Esophagus squamous epithelium (tissue), 5 donors: ENCODE results near the gene ICA1L. TPM values are rescaled to one million over a fixed set of nuclear protein-coding genes. Genes with fewer than 3 reads are reported as not detected.

Experiments
- DNase-seq: peaks from one replicate; lab custom pipeline; 2025; lab: John Stamatoyannopoulos, UW
- H3K27ac ChIP-seq, 4 donors: fragments of 200-600 bp; sonication (generic); one replicate each; pipeline ENCODE4 v1.5.1; 2016 to 2019; ENCODE audit warnings: mild to moderate bottlenecking in 1 of 4
- H3K27me3 ChIP-seq, 4 donors: fragments of 200-600 bp; sonication (generic); 1 replicate in 3 of 4; 2 replicates in 1 of 4; pipeline versions ENCODE4 v1.5.1 to v1.6.0; 2017 to 2021; ENCODE audit warnings: antibody characterized with exemption in 1 of 4
- H3K36me3 ChIP-seq, 3 donors: fragments of 200-600 bp; sonication (generic); one replicate each; pipeline ENCODE4 v1.5.1; 2016 to 2019
- H3K4me1 ChIP-seq, 3 donors: fragments of 200-600 bp; sonication (generic); one replicate each; pipeline ENCODE4 v1.5.1; 2017 to 2019
- H3K4me3 ChIP-seq, 4 donors: fragments of 200-600 bp; sonication (generic); 1 replicate in 3 of 4; 2 replicates in 1 of 4; pipeline ENCODE4 v1.5.1; 2016 to 2019; ENCODE audit warnings: mild to moderate bottlenecking in 2 of 4, moderate library complexity in 1 of 4
- H3K9me3 ChIP-seq, 3 donors: fragments of 200-600 bp; sonication (generic); one replicate each; pipeline ENCODE4 v1.5.1; 2016 to 2019
- POLR2A ChIP-seq, 4 donors: fragments of 450-650 bp; IDR thresholded peaks; one replicate each; pipeline ENCODE4 v1.6.1; 2017; ENCODE audit warnings: antibody characterized with exemption in 4 of 4, mild to moderate bottlenecking in 4 of 4, moderate library complexity in 3 of 4
- WGBS, 2 donors: methylation state at CpG; one replicate each; pipeline ENCODE4 v1.1.5; 2018; 5-methylcytosine and 5-hydroxymethylcytosine counted together
- intact Hi-C: fragments of 100-400 bp; cut with DNase I; formaldehyde crosslinking; loops from one replicate; pipeline ENCODE4 v1.15.0; 2022
- total RNA-seq, 4 donors: library from RNA; depleted of rRNA; stranded (reverse); fragments of >200 nt; gene quantifications; one replicate each; pipeline ENCODE4 v1.1.0, GENCODE V29; 2016
- TF ChIP-seq, protein P1 (sequence below), 6 experiments: fragments of 450-650 bp in 4 of 6; fragments of 200-600 bp in 2 of 6; sonication (generic) in 2 of 6; IDR thresholded peaks; one replicate each; pipeline ENCODE4 v1.5.1; 2016 to 2019; ENCODE audit warnings: antibody characterized with exemption in 6 of 6, mild to moderate bottlenecking in 4 of 6, moderate library complexity in 4 of 6
- donor health status: DM: yes; HTN: yes; CAD: no.

ICA1L gene
- total RNA-seq, 4 donors from 2014 or later = 0.53 to 8.0 (median 0.79) TPM

DNA sequence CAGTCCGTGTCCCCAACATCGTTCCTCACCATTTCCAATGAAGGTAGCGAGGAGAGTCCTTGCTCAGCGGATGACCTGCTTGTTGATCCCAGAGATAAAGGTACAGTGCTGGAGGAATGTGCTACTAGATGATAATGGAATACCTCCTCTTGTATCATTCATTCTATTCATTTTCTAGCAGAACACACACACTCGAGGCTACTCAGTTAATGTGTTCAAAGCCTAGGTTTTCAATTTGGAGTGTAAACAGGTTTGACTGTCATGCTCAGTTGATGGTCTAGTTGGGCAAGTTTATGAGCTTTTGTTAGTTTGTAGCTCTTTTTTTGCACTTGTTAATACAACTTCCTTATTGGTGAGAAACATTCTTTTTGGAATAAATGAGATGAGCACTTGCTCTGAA lies 114.2 kb downstream of the ICA1L start:
- intact Hi-C loops = no loop called here
- Histone ChIP-seq H3K4me3 (no peak overlapping the region), H3K36me3 (peaks cover 0 to 33% (median 0%) of the 10 kb centered on the region in 3 donors), H3K27me3 (no peaks in the 10 kb centered on the region), H3K9me3 (no peaks in the 10 kb centered on the region), H3K4me1 (peaks cover 0 to 27% (median 0%) of the 10 kb centered on the region in 3 donors), H3K27ac (peak overlapping the region in 3 of 4 donors; percentile 21 to 78 (median 72))
- DNase-seq = no peak
- no peak for TF ChIP-seq POLR2A (IDR thresholded peaks at IDR 0.05)
- TF ChIP-seq, protein P1, sequence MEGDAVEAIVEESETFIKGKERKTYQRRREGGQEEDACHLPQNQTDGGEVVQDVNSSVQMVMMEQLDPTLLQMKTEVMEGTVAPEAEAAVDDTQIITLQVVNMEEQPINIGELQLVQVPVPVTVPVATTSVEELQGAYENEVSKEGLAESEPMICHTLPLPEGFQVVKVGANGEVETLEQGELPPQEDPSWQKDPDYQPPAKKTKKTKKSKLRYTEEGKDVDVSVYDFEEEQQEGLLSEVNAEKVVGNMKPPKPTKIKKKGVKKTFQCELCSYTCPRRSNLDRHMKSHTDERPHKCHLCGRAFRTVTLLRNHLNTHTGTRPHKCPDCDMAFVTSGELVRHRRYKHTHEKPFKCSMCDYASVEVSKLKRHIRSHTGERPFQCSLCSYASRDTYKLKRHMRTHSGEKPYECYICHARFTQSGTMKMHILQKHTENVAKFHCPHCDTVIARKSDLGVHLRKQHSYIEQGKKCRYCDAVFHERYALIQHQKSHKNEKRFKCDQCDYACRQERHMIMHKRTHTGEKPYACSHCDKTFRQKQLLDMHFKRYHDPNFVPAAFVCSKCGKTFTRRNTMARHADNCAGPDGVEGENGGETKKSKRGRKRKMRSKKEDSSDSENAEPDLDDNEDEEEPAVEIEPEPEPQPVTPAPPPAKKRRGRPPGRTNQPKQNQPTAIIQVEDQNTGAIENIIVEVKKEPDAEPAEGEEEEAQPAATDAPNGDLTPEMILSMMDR (IDR thresholded peaks at IDR 0.05) = no peak
- WGBS, 2 donors = 84 to 87% methylated on average over 5 of the region's 5 CpGs

DNA sequence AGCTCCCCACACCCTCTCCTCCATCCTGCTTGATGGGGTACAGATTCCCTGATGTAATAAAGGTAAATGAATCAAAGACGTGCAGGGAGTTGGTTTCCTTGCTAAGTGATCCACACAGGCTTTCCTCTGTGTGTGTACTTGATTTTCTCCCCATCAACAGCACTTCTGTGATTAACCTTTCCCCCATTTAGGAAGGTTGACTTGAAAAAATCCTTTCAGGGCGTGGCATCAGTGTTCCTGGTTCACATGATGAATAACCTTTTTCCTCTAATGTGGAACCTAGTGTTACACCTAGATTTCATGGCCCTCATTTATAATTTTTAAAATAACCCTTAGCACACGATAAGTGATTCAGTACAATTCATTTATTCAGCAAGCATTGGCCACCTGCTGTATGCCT lies 115.0 kb downstream of the ICA1L start:
- Histone ChIP-seq H3K4me3 (no peak overlapping the region), H3K4me1 (peaks cover 0 to 27% (median 0%) of the 10 kb centered on the region in 3 donors), H3K9me3 (no peaks in the 10 kb centered on the region), H3K36me3 (peaks cover 0 to 33% (median 0%) of the 10 kb centered on the region in 3 donors), H3K27ac (peak overlapping the region in 3 of 4 donors; percentile 21 to 78 (median 72)), H3K27me3 (no peaks in the 10 kb centered on the region)
- intact Hi-C loops = no loop called here
- TF ChIP-seq POLR2A (IDR thresholded peaks at IDR 0.05) = no peak
- TF ChIP-seq, protein P1 (IDR thresholded peaks at IDR 0.05) = no peak
- 83 to 87% methylated on average over 3 of the region's 3 CpGs for WGBS, 2 donors
- no peak for DNase-seq

DNA sequence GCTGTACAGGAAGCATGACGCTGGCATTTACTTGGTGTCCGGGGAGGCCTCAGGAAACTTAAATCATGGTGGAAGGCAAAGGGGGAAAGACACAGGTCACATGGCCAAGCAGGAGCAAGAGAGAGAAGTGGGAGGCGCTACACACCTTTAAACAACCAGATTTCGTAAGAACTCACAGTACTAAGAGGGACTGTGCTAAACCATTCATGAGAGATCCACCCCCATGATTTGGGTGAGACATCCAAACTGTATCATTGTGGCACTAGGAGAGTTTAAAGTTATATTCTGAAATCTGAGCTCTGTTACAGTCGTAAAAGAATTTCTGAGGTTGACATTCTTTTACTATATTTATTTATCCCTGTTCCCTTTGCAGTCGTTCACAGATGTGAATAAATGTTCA lies 116.6 kb downstream of the ICA1L start:
- DNase-seq = no peak
- intact Hi-C loops = no loop called here
- TF ChIP-seq, protein P1 (IDR thresholded peaks at IDR 0.05) = no peak
- TF ChIP-seq POLR2A (IDR thresholded peaks at IDR 0.05) = no peak

DNA sequence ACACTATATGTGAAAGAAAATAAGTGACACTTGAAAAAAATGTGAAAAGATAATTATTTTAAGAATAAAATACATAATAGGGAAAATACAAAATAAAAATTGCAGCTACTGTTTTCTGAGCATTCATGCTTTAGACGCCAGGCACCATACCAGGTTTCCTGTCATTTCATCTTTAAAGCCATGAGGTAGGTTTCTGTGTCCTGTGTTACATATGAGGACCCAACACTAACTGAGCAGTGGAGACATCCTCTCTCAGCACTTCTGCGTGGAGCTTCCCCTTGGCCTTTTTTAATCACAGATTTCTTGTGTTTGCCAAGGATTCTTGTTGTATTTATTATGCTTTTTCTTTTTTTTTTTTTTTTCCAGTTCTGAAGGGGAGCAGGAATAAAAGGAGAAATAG lies 119.5 kb downstream of the ICA1L start:
- intact Hi-C loops = no loop called here
- TF ChIP-seq, protein P1 (IDR thresholded peaks at IDR 0.05) = no peak
- no peak for TF ChIP-seq POLR2A (IDR thresholded peaks at IDR 0.05)
- Histone ChIP-seq H3K27ac (no peak overlapping the region), H3K36me3 (peaks cover 0 to 6% (median 0%) of the 10 kb centered on the region in 3 donors), H3K27me3 (no peaks in the 10 kb centered on the region), H3K4me3 (no peak overlapping the region), H3K9me3 (no peaks in the 10 kb centered on the region), H3K4me1 (peaks cover 0 to 11% (median 0%) of the 10 kb centered on the region in 3 donors)
- WGBS, 2 donors = 75% methylated on average over 2 of the region's 2 CpGs
- no peak for DNase-seq

More for the DNA sequence above, 116.6 kb downstream of the ICA1L start:
- peak overlapping the region in 2 of 4 donors; percentile 72 to 78 for H3K27ac ChIP-seq
- WGBS, 2 donors = 80 to 89% methylated on average over 6 of the region's 6 CpGs
- H3K36me3 ChIP-seq = peaks cover 0 to 21% (median 0%) of the 10 kb centered on the region in 3 donors
- no peaks in the 10 kb centered on the region for H3K9me3 ChIP-seq
- peaks cover 0 to 27% (median 0%) of the 10 kb centered on the region in 3 donors for H3K4me1 ChIP-seq
- H3K4me3 ChIP-seq = no peak overlapping the region
- H3K27me3 ChIP-seq = no peaks in the 10 kb centered on the region

DNA sequence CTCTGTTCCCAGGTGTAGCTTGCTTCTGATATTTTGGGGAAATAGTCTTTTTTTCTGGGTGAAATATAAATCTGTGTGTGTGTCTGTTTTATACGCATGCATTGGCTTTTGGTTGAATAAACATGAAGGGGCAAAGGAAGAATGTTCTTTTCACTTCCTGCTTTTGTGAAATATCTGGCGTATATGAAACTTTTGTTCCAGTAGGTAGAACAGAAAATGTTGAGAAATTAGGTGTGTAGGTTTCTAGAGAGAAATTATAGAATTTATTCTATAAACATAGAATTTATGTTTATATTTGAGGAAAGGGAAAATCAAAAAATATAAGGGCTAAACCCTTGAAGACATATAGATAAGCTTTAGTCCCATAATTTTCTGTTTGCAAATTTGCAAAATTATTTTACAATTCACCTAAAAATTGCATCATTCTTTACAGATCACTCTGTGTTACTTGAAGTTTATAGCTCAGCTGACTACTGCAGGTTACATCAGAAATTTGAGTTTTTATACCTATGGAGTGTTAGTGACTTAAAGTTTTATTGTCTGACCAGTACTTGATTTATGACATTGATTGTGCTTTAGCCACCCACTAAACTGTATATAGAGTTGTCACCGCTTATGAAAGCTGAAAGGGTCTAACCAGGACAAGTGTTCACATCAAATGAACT lies 120.7 kb downstream of the ICA1L start:
- H3K36me3 ChIP-seq = no peaks in the 10 kb centered on the region
- TF ChIP-seq, protein P1 (IDR thresholded peaks at IDR 0.05) = no peak
- no peak for TF ChIP-seq POLR2A (IDR thresholded peaks at IDR 0.05)
- no peaks in the 10 kb centered on the region for H3K9me3 ChIP-seq
- H3K4me1 ChIP-seq = no peaks in the 10 kb centered on the region
- intact Hi-C loops = no loop called here
- WGBS, 2 donors = 80 to 83% methylated on average over 3 of the region's 3 CpGs
- no peaks in the 10 kb centered on the region for H3K27me3 ChIP-seq
- no peak overlapping the region for H3K4me3 ChIP-seq
- no peak for DNase-seq
- no peak overlapping the region for H3K27ac ChIP-seq
